Measurements from ENCODE around the gene NAA40. TPM values are rescaled to one million over a fixed set of nuclear protein-coding genes. Genes with fewer than 3 reads are reported as not detected.

The NAA40 gene
- total RNA-seq, 1 donor from 2014 or later, result 8.3 TPM

DNA sequence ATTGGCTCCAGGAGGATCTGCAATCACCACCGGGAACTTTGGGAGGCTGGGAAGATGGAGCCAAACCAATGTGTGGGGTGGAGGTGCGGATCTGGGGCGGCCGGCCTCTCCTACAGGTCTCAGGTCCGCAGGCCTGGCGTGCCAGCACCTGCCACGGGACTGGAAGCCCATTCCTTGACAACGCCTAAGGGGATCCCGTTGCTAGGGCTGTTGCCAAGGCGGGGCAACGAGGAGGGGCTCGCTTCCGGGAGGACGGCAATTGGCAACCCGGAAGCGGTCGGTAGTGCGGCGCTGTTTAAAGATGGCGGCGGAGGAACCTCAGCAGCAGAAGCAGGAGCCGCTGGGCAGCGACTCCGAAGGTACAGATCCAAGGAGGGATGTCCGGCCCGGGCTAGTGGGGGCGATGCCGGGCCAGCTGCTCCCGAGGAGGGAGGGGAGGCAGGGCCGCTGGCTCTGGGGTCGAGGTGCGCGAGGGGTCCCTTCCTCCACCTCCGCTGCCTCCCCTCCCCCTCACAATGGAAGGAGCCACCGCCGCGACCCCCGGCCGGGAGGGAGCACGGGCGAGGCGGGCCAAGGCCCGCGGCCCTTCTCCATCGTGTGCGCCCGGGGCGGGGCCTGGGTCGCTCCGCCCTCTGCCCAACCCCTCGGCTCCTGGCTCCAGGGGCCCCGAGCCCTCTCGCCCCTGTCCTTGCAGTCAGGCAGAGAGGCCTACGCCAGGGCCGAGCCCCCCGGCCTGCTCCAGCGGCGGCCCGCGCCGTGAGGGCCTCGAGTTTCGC, 47.5 kb downstream of the NAA40 start, which contains the start of gene OTUB1:
Gene OTUB1, plus strand, starts transcription at position 283 of the 776 bp plus-strand sequence. Its CDS starts 19 bp downstream, at position 302.
- peak; percentile 90 to 93 for DNase-seq (ENCODE audit: low read depth in 2 of 2)

GRCh38 chr11:63986932-63987513, 48.2 kb downstream of the NAA40 start:
- DNase-seq (ENCODE audit: low read depth in 2 of 2), result no peak

GRCh38 chr11:63991558-63991957, 52.8 kb downstream of the NAA40 start:
- no peak for DNase-seq (ENCODE audit: low read depth in 2 of 2)

DNA sequence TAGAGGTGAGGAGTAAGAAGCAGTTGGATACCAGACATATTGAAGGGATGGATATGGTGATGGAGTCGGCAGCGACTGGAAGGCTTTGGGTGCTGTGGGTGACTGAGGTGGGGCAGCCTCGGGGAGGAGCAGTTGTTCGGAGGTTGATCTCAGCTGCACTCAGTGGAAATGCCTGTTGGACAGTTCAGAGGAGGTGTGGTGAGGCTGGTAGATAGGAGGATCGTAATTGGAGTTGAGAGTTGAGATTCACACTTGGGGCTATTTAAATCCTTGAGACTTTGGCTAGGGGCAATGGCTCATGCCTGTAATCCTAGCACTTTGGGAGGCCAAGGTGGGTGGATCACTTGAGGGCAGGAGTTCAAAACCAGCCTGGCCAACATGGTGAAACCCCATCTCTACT, 54.3 kb downstream of the NAA40 start:
- no peak for DNase-seq (ENCODE audit: low read depth in 2 of 2)

- no peak for DNase-seq (ENCODE audit: low read depth in 2 of 2)
These were observed 55.2 kb downstream of the NAA40 start for GRCh38 chr11:63993993-63994392.

DNA sequence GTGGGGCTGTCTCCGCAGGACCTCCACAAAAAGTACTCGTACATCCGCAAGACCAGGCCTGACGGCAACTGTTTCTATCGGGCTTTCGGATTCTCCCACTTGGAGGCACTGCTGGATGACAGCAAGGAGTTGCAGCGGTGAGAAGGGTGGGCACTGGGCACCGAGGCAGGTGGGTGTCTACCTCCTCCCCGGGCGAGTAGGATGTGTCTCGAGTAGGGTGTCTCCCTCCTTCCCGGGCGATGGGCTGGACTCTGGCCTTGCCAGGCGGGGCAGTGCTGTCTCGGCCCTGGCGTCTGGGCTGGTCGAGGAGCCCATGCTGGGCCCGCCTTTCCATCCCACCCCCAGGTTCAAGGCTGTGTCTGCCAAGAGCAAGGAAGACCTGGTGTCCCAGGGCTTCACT, 57.7 kb downstream of the NAA40 start:
- no peak for DNase-seq (ENCODE audit: low read depth in 2 of 2)

DNA sequence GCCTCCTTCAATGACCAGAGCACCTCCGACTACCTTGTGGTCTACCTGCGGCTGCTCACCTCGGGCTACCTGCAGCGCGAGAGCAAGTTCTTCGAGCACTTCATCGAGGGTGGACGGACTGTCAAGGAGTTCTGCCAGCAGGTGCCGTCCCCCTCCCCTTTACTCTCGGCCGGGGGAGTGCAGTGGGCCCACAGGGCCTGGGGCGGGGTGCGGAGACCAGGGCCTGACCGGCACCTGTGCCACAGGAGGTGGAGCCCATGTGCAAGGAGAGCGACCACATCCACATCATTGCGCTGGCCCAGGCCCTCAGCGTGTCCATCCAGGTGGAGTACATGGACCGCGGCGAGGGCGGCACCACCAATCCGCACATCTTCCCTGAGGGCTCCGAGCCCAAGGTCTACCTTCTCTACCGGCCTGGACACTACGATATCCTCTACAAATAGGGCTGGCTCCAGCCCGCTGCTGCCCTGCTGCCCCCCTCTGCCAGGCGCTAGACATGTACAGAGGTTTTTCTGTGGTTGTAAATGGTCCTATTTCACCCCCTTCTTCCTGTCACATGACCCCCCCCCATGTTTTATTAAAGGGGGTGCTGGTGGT, 58.4 kb downstream of the NAA40 start:
- DNase-seq (ENCODE audit: low read depth in 2 of 2), result no peak

GRCh38 chr11:63997801-63998337, 59.1 kb downstream of the NAA40 start:
- no peak for DNase-seq (ENCODE audit: low read depth in 2 of 2)

GRCh38 chr11:63998558-63999348, 60.0 kb downstream of the NAA40 start:
- no peak for DNase-seq (ENCODE audit: low read depth in 2 of 2)

DNA sequence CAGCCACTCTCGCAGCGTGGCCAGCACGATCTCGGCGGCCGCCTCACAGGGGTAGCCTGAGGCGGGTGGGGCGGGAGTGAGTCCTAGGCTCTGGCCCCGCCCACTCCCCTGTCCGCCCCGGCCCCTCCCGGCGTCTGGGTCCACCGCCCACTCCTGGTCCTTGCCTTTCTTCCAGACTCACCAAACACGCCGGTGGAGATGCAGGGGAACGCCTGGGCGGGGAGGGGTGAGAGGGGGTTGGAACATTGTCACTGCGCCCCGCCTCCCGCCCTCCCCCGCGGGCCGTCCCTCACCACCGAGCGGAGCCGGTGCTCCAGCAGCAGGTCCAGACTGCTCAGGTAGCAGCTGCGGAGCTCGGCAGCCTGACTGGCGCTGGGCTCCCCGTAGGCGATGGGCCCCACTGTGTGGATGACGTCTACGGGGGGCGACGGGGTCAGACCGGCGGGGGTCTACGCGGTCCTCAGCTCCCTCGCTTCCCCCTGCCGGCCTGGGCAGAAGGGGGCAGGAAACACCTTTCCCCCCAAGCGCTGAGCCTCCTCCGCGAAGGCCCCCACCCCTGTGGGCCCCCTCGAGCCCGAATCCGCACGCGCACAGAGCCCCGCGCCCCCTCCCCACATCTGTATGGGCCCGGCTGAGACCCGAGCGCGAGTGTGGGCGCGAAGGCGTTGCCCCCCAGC, 60.7 kb downstream of the NAA40 start:
- peak in 1 of 2 donors; percentile 29 for DNase-seq (ENCODE audit: low read depth in 2 of 2)

- peak; percentile 72 to 85 for DNase-seq (ENCODE audit: low read depth in 2 of 2)
These were observed 61.4 kb downstream of the NAA40 start for GRCh38 chr11:64000026-64000739.

DNA sequence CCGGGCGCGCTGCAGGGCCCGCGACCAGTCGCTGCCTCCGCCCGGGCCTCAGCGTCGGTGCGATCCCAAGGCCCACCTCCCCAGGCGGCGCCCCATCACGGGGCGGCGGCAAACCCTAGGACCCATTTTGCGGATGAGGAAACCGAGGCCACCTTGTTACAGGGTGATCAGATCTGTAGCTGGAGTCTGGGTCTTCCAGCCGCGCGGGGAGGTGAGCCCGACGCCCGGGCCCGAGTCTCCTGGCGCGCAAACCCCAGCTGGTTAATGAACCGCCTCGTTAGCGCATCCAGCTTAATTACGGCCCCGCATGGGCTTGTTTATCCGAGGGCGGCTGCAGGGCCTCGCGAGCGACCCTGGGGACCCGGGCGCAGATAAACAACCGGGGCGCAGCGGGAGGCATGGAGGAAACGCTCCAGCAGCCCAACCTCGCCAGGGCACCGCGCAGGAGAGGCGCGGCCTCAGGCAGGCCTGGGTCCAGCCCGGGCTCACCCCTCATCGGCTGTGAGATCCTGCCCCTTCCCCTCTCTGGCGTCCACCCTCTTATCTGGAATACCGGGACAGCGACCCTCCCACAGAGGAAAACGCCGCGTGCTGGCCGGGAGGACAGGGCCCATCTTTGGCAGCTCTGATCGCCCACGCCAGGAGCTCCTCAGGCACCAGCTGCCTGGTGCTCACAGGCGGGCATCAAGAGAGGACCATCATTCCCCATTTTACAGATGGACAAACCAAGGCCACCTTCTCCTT, 62.1 kb downstream of the NAA40 start:
- no peak for DNase-seq (ENCODE audit: low read depth in 2 of 2)

GRCh38 chr11:64001484-64002420, 63.0 kb downstream of the NAA40 start:
- DNase-seq (ENCODE audit: low read depth in 2 of 2), result peak; percentile 62 to 68

- no peak for DNase-seq (ENCODE audit: low read depth in 2 of 2)
These were observed 65.2 kb downstream of the NAA40 start for GRCh38 chr11:64003807-64004589.

GRCh38 chr11:64004590-64004984, 65.8 kb downstream of the NAA40 start:
- DNase-seq (ENCODE audit: low read depth in 2 of 2), result no peak

GRCh38 chr11:64005691-64006090, 66.9 kb downstream of the NAA40 start:
- no peak for DNase-seq (ENCODE audit: low read depth in 2 of 2)

DNA sequence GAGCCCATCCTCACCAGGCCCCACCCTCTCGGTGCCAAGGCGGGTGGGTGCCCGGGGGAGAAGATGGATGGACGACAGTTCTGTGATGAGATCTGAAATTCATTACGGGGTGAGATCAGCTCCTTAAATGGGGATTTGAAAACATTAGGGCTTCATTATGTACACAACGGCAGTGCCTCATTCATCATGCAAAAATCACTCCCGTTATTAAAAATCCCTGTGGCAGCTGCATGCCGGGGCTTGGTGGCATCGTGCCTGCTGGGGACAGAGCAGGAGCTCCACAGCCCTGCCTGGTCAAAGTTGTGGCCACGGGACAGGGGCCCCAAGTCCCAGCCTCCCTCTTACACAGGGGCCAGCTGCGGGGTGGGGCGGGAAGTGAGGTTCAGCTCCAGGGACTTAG, 67.6 kb downstream of the NAA40 start:
- DNase-seq (ENCODE audit: low read depth in 2 of 2), result no peak
